Activated naive CD8-positive, alpha-beta T cell treated with anti-CD3 and anti-CD28 coated beads, Interleukin-2, amount 50 U/mL, for 16 hours (primary cell): ENCODE data around the gene FAM20C.
"Not testable (repeated sequence)": the region's sequence is repeated elsewhere in the genome, so short reads cannot be mapped to it uniquely, and the experiment has no call there.

ENCODE experiments used
- DNase-seq: peaks from one replicate; pipeline ENCODE4 v3.0.0-alpha.2; 2020; ENCODE audit warnings: low read depth, low spot score

The FAM20C gene

DNA sequence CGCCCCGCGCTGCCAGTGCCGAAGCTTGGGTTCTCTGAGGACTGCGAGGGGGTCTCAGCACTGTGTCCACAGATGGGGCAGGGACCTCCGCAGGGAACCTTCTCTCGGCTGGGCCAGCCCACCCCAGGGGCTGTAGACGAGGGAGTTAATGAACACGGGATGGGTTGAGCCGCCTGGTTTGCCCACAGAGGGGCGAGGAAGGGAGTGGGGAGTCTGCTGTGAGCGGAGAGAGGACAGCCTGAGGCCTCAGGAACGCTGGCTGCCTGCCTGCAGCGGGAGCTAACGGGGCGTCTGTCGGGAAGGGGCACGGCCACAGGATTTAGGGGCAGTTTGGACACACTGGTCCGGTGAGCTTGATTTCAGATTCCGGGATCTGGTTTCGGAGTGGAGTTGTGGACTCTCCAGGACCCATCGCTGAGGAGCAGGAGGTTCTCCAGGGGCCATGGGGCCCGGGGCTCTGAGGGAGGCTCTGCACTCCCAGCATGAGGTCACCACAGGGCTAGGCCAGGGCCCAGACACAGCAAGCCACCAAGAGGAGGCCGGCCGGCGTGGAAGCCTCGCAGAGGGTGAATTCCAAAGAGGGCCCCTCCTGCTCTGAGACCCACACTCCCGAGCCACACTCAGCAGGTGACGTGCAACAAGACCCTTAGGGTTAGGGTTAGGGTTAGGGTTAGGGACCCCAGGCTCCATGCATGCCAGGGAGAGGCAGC is 19.0 kb upstream of the FAM20C start:
- no peak for DNase-seq

DNA sequence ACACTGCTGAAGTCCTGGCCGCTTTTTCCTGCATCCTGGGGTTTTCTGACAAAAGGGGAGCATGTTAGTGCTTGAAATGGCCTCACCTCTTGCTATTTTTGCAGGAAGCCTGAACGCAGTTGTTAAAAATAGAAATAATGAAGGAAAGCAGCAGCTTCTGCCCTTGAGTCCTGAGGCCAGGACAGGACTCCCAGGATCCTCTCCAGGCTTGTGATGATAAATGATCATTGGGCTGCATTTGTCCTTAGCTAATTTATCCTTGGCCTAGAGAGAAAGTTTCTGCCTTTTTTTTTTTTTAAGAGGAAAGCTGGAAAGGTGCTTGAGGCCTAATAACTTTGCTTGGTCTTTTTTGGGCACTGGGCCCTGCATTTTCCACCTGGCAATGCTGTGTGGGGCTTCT is 17.7 kb upstream of the FAM20C start:
- DNase-seq, result no peak

GRCh38 chr7:175955-176354 is 16.4 kb upstream of the FAM20C start:
- DNase-seq, result no peak

DNA sequence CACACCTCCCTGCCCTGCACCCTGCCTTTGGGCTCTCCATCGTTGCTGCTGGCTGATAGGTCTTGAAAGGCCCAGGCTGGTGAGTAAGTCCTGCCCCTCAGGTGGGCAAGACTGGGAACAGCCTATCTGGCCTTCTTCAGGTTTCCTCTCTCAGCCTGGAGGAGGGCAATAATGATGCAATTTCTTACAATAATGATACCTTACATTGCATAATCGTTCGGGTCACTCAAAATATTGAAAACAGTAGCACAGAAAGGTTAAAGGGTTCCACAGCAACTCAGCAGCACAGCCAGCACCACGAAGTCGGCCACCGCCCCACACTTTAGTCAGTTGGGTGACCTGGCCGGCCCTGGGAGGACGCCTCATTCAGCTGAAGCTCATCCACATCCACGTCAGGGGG is 16.0 kb upstream of the FAM20C start:
- no peak for DNase-seq

DNA sequence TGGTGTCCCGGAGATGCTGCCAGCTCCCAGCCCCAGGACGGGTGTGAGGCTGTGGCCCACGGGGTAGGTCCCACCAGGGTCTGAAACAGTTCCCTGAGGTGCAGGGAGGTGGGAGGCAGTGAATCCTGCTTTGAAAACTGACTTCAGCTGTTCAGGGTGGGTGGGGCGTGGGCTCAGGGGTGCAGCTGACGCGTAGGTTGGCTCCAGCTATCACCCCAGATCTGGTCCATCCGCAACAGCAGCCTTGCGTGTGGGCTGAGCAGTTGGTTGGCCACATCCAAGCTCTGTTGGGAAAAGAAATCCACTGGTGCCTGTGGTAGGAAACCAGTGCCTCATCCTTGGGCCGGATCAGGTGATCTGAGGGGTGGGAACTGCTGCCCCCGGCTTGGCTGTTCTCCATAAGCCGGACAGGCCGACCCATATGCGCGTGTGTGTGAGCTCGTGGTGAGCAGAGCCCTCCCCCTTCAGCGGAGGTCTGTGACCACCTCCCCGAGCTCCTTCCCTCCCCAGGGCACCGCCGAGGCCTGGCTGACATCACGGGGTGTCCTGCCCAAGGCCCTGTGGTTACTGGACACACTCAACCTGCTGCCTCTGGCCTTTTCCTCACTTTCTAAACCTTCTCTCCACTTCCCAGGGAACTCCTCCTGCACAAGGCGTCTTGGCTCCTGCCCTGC is 15.4 kb upstream of the FAM20C start:
- DNase-seq, result no peak

GRCh38 chr7:178444-178843 is 13.9 kb upstream of the FAM20C start:
- DNase-seq, result no peak

DNA sequence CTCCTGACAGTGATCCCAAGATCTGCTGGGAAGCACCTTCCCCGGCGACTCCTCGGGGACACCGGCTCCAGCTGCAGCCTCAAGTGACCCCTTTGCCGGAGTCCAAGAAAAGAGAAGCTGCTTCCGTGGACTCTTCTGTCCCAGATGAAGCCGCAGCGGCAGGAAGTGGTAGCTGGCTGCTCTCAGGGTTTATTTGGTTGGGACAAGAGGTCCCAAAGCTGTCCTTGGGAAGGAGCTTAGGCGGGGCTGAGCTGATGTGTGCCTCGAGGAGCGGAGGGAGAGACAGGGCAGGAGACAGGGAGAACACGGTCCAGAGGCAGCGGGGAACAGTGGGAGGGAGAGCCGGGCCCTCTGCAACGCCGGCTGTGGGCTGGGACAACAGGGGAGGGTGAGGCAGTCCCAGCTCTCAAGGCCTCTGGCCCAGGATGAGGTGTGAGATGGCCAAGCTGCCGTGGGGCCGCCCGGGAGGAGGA is 13.1 kb upstream of the FAM20C start:
- DNase-seq, result no peak

- DNase-seq, result no peak
Observed at GRCh38 chr7:179948-180694, 12.2 kb upstream of the FAM20C start.

DNA sequence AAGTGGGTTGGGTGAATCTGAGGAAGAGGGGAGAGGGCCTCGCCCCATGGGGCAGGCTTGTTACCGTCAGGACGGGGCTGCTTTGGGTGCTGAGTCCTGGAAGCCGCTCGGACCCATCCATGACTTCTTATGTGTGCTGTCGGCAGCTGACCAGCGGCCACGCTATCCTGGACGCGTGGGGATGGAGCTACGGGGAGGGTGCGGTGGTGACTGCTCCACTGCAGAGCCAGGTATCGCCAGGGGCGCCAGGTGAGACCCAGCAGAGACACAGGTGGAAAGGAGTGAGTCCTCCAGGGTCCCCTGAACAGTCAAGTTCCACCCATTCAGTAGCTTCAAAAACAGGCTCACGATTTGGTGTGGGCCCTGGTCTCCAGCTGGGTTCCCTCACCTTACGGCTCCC is 10.6 kb upstream of the FAM20C start:
- DNase-seq, result no peak

GRCh38 chr7:182502-182901 is 9.9 kb upstream of the FAM20C start:
- DNase-seq, result not testable (repeated sequence)

- no peak for DNase-seq
Observed at GRCh38 chr7:183496-184292, 8.7 kb upstream of the FAM20C start.

GRCh38 chr7:184294-185264 is 7.8 kb upstream of the FAM20C start:
- no peak for DNase-seq

DNA sequence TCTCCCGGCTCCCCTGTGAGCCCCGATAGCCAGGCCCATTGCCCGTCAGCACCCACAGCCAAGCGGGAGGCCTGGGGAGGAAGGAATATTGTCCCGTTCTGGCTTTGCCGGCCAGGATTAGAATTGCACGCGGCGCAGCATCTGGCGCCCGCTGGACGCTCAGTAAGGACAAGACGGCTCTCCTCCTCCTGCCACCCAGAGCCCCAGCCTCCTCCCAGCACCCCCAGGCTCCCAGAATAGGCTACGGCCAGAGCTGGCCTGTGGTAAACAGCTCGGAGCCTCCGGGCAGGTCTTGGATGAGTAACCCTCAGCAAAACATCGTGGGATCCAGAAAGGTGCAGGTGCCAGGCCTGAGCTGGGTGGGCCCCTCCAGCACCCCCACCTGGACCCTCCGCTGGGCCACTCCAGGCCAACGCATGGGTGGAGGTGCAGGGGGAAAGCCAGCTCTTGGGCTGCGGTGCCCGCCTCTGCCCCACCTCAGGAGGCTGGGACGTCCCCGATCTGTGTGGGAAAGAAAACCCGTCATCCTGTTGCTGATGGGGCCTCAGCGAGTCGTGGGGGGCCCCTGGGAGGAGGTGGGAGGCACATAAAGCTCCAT is 5.8 kb upstream of the FAM20C start:
- DNase-seq, result no peak

- DNase-seq, result no peak
Observed at GRCh38 chr7:187227-187927, 5.0 kb upstream of the FAM20C start.

DNA sequence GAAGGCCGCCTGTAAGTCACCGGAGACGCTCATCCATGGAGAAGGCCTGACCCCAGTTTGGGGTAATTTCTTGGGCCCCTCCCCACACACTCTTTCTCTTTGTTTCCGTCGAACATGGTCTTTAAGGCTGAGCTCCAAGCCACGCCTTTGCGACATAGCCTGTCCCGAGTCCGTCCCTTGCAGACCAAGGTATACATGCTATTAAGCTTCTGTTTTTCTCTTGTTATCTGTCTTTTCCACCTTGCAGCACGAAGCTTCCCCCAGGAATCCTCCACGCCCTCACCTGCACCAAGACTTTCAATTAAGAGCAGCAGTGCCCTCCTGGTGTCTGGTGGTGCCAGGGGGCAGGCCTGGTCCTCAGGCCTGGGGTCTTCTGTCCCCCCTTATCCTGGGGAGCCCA is 4.2 kb upstream of the FAM20C start:
- DNase-seq, result no peak

- DNase-seq, result no peak
Observed at GRCh38 chr7:188727-189500, 3.5 kb upstream of the FAM20C start.

- no peak for DNase-seq
Observed at GRCh38 chr7:189719-190118, 2.7 kb upstream of the FAM20C start.

GRCh38 chr7:190196-190595 is 2.2 kb upstream of the FAM20C start:
- no peak for DNase-seq
